GM13977 (cell line): ENCODE data around the gene TMEM186.
"Not testable (repeated sequence)": the region's sequence is repeated elsewhere in the genome, so short reads cannot be mapped to it uniquely, and the experiment has no call there.

Experiments used
- DNase-seq: peaks from one replicate; pipeline ENCODE4 v3.0.0; 2012; ENCODE audit warnings: low spot score
- CTCF ChIP-seq: IDR thresholded peaks from 2 replicates; pipeline ENCODE4 v1.5.1; 2012; ENCODE audit warnings: mild to moderate bottlenecking, control low read depth; ENCODE audit not compliant: insufficient read depth; ENCODE audit errors: extremely low read depth, missing control alignments
- in situ Hi-C: fragments of 300-500 bp; cut with MboI; formaldehyde crosslinking; loops from one replicate; pipeline ENCODE4 v1.12.0; 2022; ENCODE audit warnings: low sequenced_read_pairs, low pct_unique_long_range_greater_than_20kb, mixed read lengths, inconsistent platforms; ENCODE audit not compliant: unreplicated experiment

The TMEM186 gene

DNA sequence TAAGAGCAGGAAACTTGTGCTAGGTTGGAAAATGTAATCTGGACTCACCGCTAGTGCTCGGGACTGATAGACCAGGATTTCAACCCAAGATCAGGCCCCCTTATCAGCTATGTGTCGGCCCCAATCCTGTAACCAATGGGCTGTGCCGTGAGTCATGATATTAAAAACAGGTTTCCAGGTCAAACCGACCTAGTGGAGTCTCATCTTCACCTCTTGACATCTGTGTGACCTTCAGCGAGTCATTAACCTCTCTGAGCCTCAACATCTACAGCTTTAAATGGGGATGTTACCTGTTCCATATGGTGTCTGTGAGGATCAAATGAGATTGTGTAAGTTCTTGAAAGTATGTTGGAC lies 712 bp upstream of the TMEM186 start:
- DNase-seq: no peak
- TF ChIP-seq CTCF: no peak
- in situ Hi-C loops: loop anchor here (10.0 to 25.0 kb wide), 2 partner anchors 123 to 236 kb away; partner anchors contain the start of gene ABAT

- DNase-seq: no peak
- no peak for TF ChIP-seq CTCF
- in situ Hi-C loops: loop anchor here (10.0 to 25.0 kb wide), 2 partner anchors 122 to 234 kb away; partner anchors contain the start of gene ABAT
Observed at GRCh38 chr16:8796469-8797363, 723 bp downstream of the TMEM186 start.

DNA sequence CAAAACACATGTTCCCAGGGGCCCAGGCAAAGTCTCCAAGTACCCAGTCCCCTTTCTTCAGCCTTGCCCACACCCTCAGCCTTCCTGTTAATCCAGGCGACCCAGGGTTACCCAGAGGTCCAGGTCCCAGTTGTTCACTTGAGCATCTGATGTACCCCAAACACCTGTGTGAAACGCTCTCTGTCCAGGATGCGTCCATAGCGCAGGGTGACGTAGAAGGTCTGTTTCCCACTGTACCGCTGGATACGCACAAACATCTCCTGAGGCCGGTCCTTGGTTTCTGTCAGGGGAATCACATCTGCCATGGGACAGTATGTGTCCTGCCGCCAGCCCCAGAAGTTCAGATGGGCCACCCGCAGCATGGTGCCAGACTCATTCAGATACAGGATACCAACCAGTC lies 1.6 kb downstream of the TMEM186 start:
- TF ChIP-seq CTCF: no peak
- in situ Hi-C loops: loop anchor here (10.0 to 25.0 kb wide), 2 partner anchors 121 to 234 kb away; partner anchors contain the start of gene ABAT
- no peak for DNase-seq

- no peak for TF ChIP-seq CTCF
- in situ Hi-C loops: loop anchor here (10.0 to 25.0 kb wide), 2 partner anchors 120 to 233 kb away; partner anchors contain the start of gene ABAT
- no peak for DNase-seq
Observed at GRCh38 chr16:8795091-8795490, 2.3 kb downstream of the TMEM186 start.

GRCh38 chr16:8788578-8789172 lies 8.8 kb downstream of the TMEM186 start:
- DNase-seq: no peak
- no peak for TF ChIP-seq CTCF
- in situ Hi-C loops: loop anchor here (25.0 kb wide), 1 partner anchor 226 kb away; no protein-coding TSS in a partner anchor

DNA sequence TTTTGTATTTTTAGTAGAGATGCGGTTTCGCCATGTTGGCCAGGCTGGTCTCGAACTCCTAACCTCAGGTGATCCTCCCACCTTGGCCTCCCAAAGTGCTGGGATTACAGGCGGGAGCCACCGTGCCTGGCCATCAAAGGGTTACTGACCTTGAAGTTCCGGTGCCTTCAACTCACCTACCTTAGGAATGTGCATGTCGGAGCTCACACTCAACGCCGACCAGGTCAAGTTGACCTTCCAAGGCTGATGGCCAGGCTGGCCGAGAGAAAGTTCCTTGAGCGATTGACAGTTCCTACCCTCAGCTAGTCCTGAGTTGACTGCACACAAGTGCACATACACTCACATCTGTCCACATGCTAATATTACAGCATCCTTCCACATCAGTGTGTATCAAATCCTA lies 11.1 kb downstream of the TMEM186 start:
- in situ Hi-C loops: loop anchor here (25.0 kb wide), 1 partner anchor 224 kb away; no protein-coding TSS in a partner anchor
- not testable (repeated sequence) for DNase-seq

DNA sequence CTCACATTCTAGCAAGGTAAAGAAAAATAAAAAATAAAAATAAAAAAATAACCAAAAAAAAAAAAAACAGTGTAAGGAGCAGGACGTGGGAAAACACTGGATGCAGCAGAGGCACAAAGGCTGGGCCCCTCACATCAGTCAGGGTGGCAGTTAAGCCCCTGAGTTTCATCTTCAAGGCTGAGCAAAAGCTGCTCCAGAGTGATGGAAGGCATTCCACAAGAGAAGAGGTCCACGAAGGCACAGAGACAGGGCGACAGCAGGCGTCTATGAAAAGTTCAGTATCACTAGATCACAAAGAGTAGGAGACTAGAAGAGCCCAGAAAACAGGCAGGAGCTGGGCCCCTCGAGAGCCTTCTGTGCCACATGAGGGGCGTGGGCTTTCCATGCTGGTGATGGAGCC lies 12.0 kb downstream of the TMEM186 start:
- in situ Hi-C loops: loop anchor here (25.0 kb wide), 1 partner anchor 223 kb away; no protein-coding TSS in a partner anchor
- no peak for TF ChIP-seq CTCF

More for the DNA sequence above, 12.0 kb downstream of the TMEM186 start:
- DNase-seq: no peak
